ENCODE results near the gene TMEM141.
"Not testable (repeated sequence)": the region's sequence is repeated elsewhere in the genome, so short reads cannot be mapped to it uniquely, and the experiment has no call there.

Gene TMEM141

DNA sequence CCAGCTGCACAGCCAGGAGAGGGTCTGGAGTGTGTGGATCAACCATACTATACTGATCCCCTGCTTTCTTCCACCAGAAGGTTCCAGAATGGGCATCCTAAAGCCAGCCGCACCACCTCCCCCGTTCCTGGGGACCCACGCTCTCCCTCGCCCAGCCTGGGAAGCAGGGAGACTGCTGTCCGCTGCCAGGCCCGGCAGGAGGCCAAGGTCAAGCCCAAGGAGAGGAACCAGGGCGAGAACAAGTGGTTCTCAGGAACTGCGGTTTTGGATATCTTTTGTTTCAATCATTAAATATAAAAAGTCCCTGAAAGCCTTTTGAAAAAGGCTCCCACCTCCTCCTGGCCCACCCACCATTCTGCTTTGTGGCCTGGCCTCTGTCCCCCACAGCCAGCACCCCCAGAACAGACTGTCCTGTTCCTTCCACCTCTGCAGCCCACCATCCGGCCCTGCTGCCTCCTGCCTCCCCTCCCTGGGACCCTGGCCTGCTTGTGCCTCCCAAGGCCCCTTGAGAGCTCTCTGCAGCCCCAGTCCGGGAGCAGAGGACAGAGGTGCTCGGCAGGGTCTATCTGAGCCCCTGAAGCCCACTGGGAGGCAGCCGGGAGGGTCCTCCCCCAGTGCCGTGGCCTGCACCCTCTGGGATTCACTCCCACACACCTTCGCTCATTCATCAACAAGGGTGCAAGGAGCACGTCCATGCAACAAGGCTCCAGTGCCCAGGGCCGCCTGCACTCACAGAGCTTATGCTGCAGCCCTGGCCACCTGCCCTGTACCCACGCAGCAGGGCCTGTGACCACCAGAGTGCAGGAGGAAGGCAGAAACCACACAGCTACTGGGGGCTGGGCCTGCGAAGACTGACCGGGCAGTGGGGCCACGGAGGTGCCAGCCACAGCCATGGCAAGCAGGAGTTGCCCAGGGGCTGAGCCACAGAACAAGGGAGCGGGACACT lies 42.2 kb upstream of the TMEM141 start:
- Histone ChIP-seq H3K9ac (ENCODE audit: low read length) (no peak overlapping the region), H3K4me3 (ENCODE audit: low read depth in 1 of 2, low read length in 2 of 2) (no peak overlapping the region), H3K27me3 (ENCODE audit: control insufficient read depth in 1 of 2, insufficient read depth in 2 of 2, low read length in 2 of 2) (peaks cover 0 to 9% of the 10 kb centered on the region in 2 donors), H3K9me3 (ENCODE audit: low read length) (no peaks in the 10 kb centered on the region), H3K36me3 (ENCODE audit: insufficient read depth, low read length) (no peaks in the 10 kb centered on the region), H3K27ac (ENCODE audit: low read depth, low read length) (no peak overlapping the region), H3K4me1 (ENCODE audit: insufficient read depth, low read length) (no peaks in the 10 kb centered on the region)

DNA sequence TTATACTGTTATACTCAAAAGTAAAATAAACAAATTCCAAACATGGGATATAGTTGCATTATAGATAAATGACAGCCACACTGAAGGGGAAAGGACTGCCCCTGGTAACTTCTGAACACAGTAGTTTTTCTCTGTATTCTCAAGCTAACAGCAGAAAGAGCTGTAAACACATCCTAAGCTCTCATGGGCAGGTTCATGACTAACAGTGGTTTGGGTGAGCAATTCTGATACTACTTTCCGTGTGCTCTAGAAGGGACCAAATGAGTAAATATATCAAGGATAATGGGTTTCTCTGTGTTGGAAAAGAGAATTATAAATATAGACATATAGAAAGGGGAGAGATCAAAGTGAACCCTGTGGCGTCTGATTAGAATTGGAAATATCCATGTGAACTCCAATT lies 40.6 kb upstream of the TMEM141 start:
- H3K9ac ChIP-seq (ENCODE audit: low read length), result no peak overlapping the region
- no peak overlapping the region for H3K27ac ChIP-seq (ENCODE audit: low read depth, low read length)
- no peaks in the 10 kb centered on the region for H3K4me1 ChIP-seq (ENCODE audit: insufficient read depth, low read length)
- H3K27me3 ChIP-seq (ENCODE audit: control insufficient read depth in 1 of 2, insufficient read depth in 2 of 2, low read length in 2 of 2), result peaks cover 0 to 5% of the 10 kb centered on the region in 2 donors
- H3K4me3 ChIP-seq (ENCODE audit: low read depth in 1 of 2, low read length in 2 of 2), result no peak overlapping the region
- H3K36me3 ChIP-seq (ENCODE audit: insufficient read depth, low read length), result no peaks in the 10 kb centered on the region
- H3K9me3 ChIP-seq (ENCODE audit: low read length), result no peaks in the 10 kb centered on the region

DNA sequence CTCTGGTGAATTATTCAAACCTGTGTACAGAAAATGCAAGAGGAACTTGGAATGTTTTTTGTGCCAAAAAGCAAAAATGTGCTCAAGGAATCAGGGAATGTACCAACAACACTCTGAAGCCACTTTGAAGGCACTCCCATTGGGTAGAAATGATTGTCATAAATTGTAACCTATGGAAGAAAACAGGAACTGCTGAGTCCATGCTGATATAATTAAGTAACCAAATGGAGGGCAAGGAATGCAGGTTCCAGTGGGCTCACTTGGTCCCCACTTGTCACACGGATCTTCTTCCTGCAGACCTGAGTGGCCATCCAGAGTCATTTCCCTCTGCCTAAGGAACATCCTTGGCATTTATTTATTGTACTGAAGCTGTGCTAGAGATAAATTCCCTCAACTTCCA lies 39.9 kb upstream of the TMEM141 start:
- Histone ChIP-seq H3K27me3 (ENCODE audit: control insufficient read depth in 1 of 2, insufficient read depth in 2 of 2, low read length in 2 of 2) (peaks cover 0 to 5% of the 10 kb centered on the region in 2 donors), H3K4me3 (ENCODE audit: low read depth in 1 of 2, low read length in 2 of 2) (no peak overlapping the region), H3K4me1 (ENCODE audit: insufficient read depth, low read length) (no peaks in the 10 kb centered on the region), H3K36me3 (ENCODE audit: insufficient read depth, low read length) (no peaks in the 10 kb centered on the region), H3K27ac (ENCODE audit: low read depth, low read length) (no peak overlapping the region), H3K9ac (ENCODE audit: low read length) (no peak overlapping the region), H3K9me3 (ENCODE audit: low read length) (no peaks in the 10 kb centered on the region)

DNA sequence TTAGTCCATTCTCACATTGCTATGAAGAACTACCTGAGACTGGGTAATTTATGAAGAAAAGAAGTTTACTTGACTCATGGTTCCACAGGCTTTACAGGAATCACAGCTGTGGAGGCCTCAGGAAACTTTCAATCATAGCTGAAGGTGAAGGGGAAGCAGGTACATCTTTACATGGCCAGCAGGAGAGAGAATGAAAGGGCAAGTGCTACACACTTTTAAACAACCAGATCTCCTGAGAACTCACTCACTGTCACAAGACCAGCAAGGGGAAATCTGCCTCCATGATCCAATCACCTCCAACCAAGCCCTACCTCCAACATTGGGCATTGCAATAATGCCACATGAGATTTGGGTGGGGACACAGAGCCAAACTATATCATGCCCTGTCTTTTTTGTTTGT lies 39.3 kb upstream of the TMEM141 start:
- H3K27ac ChIP-seq (ENCODE audit: low read depth, low read length), result no peak overlapping the region
- H3K9me3 ChIP-seq (ENCODE audit: low read length), result no peaks in the 10 kb centered on the region
- no peak overlapping the region for H3K9ac ChIP-seq (ENCODE audit: low read length)
- H3K4me1 ChIP-seq (ENCODE audit: insufficient read depth, low read length), result no peaks in the 10 kb centered on the region
- no peak overlapping the region for H3K4me3 ChIP-seq (ENCODE audit: low read depth in 1 of 2, low read length in 2 of 2)
- H3K27me3 ChIP-seq (ENCODE audit: control insufficient read depth in 1 of 2, insufficient read depth in 2 of 2, low read length in 2 of 2), result peaks cover 0 to 5% of the 10 kb centered on the region in 2 donors
- H3K36me3 ChIP-seq (ENCODE audit: insufficient read depth, low read length), result no peaks in the 10 kb centered on the region

DNA sequence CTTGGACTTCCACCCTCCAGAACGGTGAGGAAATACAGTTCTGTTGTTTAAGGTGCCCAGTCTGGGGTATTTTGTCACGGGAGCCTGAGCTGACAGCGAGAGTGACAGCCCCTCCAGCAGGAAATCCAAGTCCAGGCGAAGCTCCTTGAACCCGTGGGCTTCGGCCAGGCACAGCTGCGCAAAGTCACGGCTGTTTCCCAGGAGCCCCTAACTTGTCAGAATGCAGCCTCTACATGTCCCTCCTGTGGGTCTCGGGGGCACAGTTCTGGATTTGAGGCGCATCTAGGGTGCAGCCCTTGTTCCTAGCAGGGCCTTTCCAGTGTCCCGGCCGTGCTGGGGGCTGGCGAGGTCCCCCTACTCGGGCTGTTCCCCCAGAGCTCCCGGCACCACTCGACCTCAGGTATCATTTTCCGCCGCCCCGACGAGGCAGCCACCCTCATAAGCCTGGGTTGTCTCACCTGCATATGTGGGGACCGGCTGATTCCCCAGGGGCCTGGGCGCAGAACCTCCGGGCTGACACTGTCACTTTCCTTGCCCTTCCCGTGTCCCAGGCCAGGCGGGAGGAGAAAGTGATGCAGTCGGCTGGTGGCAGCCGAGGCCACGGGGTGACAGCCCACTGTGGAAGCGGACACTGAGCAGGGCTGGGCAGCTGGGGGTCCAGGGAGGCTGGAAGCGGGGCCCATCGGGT lies 37.6 kb upstream of the TMEM141 start:
- Histone ChIP-seq H3K4me1 (ENCODE audit: insufficient read depth, low read length) (no peaks in the 10 kb centered on the region), H3K4me3 (ENCODE audit: low read depth in 1 of 2, low read length in 2 of 2) (no peak overlapping the region), H3K27me3 (ENCODE audit: control insufficient read depth in 1 of 2, insufficient read depth in 2 of 2, low read length in 2 of 2) (peaks cover 0 to 10% of the 10 kb centered on the region in 2 donors), H3K36me3 (ENCODE audit: insufficient read depth, low read length) (no peaks in the 10 kb centered on the region), H3K9me3 (ENCODE audit: low read length) (no peaks in the 10 kb centered on the region), H3K9ac (ENCODE audit: low read length) (no peak overlapping the region), H3K27ac (ENCODE audit: low read depth, low read length) (no peak overlapping the region)

- peaks cover 0 to 10% of the 10 kb centered on the region in 2 donors for H3K27me3 ChIP-seq (ENCODE audit: control insufficient read depth in 1 of 2, insufficient read depth in 2 of 2, low read length in 2 of 2)
- H3K4me1 ChIP-seq (ENCODE audit: insufficient read depth, low read length), result no peaks in the 10 kb centered on the region
Observed at GRCh38 chr9:136754059-136754572, 37.0 kb upstream of the TMEM141 start.

GRCh38 chr9:136754626-136755301 lies 36.4 kb upstream of the TMEM141 start:
- H3K4me1 ChIP-seq (ENCODE audit: insufficient read depth, low read length), result no peaks in the 10 kb centered on the region
- no peaks in the 10 kb centered on the region for H3K36me3 ChIP-seq (ENCODE audit: insufficient read depth, low read length)
- H3K27ac ChIP-seq (ENCODE audit: low read depth, low read length), result no peak overlapping the region
- H3K4me3 ChIP-seq (ENCODE audit: low read depth in 1 of 2, low read length in 2 of 2), result no peak overlapping the region
- H3K9ac ChIP-seq (ENCODE audit: low read length), result no peak overlapping the region
- no peaks in the 10 kb centered on the region for H3K9me3 ChIP-seq (ENCODE audit: low read length)
- peaks cover 0 to 10% of the 10 kb centered on the region in 2 donors for H3K27me3 ChIP-seq (ENCODE audit: control insufficient read depth in 1 of 2, insufficient read depth in 2 of 2, low read length in 2 of 2)

More at GRCh38 chr9:136754059-136754572, 37.0 kb upstream of the TMEM141 start:
- Histone ChIP-seq H3K27ac (ENCODE audit: low read depth, low read length) (no peak overlapping the region), H3K9me3 (ENCODE audit: low read length) (no peaks in the 10 kb centered on the region), H3K4me3 (ENCODE audit: low read depth in 1 of 2, low read length in 2 of 2) (no peak overlapping the region), H3K36me3 (ENCODE audit: insufficient read depth, low read length) (no peaks in the 10 kb centered on the region), H3K9ac (ENCODE audit: low read length) (no peak overlapping the region)

GRCh38 chr9:136755302-136756133 lies 35.6 kb upstream of the TMEM141 start:
- H3K9me3 ChIP-seq (ENCODE audit: low read length); H3K9ac ChIP-seq (ENCODE audit: low read length); H3K27me3 ChIP-seq (ENCODE audit: control insufficient read depth in 1 of 2, insufficient read depth in 2 of 2, low read length in 2 of 2); H3K4me1 ChIP-seq (ENCODE audit: insufficient read depth, low read length); H3K4me3 ChIP-seq (ENCODE audit: low read depth in 1 of 2, low read length in 2 of 2); H3K36me3 ChIP-seq (ENCODE audit: insufficient read depth, low read length); H3K27ac ChIP-seq (ENCODE audit: low read depth, low read length): not testable (repeated sequence)

- Histone ChIP-seq H3K4me3 (ENCODE audit: low read depth in 1 of 2, low read length in 2 of 2) (no peak overlapping the region), H3K9me3 (ENCODE audit: low read length) (no peaks in the 10 kb centered on the region), H3K9ac (ENCODE audit: low read length) (no peak overlapping the region), H3K27me3 (ENCODE audit: control insufficient read depth in 1 of 2, insufficient read depth in 2 of 2, low read length in 2 of 2) (peaks cover 0 to 10% of the 10 kb centered on the region in 2 donors), H3K4me1 (ENCODE audit: insufficient read depth, low read length) (no peaks in the 10 kb centered on the region), H3K27ac (ENCODE audit: low read depth, low read length) (no peak overlapping the region), H3K36me3 (ENCODE audit: insufficient read depth, low read length) (no peaks in the 10 kb centered on the region)
Observed at GRCh38 chr9:136756134-136756438, 35.1 kb upstream of the TMEM141 start.

- Histone ChIP-seq H3K4me3 (ENCODE audit: low read depth in 1 of 2, low read length in 2 of 2) (no peak overlapping the region), H3K27me3 (ENCODE audit: control insufficient read depth in 1 of 2, insufficient read depth in 2 of 2, low read length in 2 of 2) (peaks cover 0 to 10% of the 10 kb centered on the region in 2 donors), H3K36me3 (ENCODE audit: insufficient read depth, low read length) (no peaks in the 10 kb centered on the region), H3K27ac (ENCODE audit: low read depth, low read length) (no peak overlapping the region), H3K9ac (ENCODE audit: low read length) (no peak overlapping the region), H3K4me1 (ENCODE audit: insufficient read depth, low read length) (no peaks in the 10 kb centered on the region), H3K9me3 (ENCODE audit: low read length) (no peaks in the 10 kb centered on the region)
Observed at GRCh38 chr9:136756836-136757235, 34.3 kb upstream of the TMEM141 start.
